ENCODE measurements around the gene GNB4. TPM values are rescaled to one million over a fixed set of nuclear protein-coding genes. Genes with fewer than 3 reads are reported as not detected.
A peak's percentile ranks its signal among the peaks of the same experiment; 100 is the strongest.

The GNB4 gene
- total and polyA plus RNA-seq, 9 of the 15 experiments (the other 6 are each of a cell fraction or from before 2014, with no cell fraction given) = 6.8 to 36.7 (median 21.4) TPM

- TF ChIP-seq, protein P1, sequence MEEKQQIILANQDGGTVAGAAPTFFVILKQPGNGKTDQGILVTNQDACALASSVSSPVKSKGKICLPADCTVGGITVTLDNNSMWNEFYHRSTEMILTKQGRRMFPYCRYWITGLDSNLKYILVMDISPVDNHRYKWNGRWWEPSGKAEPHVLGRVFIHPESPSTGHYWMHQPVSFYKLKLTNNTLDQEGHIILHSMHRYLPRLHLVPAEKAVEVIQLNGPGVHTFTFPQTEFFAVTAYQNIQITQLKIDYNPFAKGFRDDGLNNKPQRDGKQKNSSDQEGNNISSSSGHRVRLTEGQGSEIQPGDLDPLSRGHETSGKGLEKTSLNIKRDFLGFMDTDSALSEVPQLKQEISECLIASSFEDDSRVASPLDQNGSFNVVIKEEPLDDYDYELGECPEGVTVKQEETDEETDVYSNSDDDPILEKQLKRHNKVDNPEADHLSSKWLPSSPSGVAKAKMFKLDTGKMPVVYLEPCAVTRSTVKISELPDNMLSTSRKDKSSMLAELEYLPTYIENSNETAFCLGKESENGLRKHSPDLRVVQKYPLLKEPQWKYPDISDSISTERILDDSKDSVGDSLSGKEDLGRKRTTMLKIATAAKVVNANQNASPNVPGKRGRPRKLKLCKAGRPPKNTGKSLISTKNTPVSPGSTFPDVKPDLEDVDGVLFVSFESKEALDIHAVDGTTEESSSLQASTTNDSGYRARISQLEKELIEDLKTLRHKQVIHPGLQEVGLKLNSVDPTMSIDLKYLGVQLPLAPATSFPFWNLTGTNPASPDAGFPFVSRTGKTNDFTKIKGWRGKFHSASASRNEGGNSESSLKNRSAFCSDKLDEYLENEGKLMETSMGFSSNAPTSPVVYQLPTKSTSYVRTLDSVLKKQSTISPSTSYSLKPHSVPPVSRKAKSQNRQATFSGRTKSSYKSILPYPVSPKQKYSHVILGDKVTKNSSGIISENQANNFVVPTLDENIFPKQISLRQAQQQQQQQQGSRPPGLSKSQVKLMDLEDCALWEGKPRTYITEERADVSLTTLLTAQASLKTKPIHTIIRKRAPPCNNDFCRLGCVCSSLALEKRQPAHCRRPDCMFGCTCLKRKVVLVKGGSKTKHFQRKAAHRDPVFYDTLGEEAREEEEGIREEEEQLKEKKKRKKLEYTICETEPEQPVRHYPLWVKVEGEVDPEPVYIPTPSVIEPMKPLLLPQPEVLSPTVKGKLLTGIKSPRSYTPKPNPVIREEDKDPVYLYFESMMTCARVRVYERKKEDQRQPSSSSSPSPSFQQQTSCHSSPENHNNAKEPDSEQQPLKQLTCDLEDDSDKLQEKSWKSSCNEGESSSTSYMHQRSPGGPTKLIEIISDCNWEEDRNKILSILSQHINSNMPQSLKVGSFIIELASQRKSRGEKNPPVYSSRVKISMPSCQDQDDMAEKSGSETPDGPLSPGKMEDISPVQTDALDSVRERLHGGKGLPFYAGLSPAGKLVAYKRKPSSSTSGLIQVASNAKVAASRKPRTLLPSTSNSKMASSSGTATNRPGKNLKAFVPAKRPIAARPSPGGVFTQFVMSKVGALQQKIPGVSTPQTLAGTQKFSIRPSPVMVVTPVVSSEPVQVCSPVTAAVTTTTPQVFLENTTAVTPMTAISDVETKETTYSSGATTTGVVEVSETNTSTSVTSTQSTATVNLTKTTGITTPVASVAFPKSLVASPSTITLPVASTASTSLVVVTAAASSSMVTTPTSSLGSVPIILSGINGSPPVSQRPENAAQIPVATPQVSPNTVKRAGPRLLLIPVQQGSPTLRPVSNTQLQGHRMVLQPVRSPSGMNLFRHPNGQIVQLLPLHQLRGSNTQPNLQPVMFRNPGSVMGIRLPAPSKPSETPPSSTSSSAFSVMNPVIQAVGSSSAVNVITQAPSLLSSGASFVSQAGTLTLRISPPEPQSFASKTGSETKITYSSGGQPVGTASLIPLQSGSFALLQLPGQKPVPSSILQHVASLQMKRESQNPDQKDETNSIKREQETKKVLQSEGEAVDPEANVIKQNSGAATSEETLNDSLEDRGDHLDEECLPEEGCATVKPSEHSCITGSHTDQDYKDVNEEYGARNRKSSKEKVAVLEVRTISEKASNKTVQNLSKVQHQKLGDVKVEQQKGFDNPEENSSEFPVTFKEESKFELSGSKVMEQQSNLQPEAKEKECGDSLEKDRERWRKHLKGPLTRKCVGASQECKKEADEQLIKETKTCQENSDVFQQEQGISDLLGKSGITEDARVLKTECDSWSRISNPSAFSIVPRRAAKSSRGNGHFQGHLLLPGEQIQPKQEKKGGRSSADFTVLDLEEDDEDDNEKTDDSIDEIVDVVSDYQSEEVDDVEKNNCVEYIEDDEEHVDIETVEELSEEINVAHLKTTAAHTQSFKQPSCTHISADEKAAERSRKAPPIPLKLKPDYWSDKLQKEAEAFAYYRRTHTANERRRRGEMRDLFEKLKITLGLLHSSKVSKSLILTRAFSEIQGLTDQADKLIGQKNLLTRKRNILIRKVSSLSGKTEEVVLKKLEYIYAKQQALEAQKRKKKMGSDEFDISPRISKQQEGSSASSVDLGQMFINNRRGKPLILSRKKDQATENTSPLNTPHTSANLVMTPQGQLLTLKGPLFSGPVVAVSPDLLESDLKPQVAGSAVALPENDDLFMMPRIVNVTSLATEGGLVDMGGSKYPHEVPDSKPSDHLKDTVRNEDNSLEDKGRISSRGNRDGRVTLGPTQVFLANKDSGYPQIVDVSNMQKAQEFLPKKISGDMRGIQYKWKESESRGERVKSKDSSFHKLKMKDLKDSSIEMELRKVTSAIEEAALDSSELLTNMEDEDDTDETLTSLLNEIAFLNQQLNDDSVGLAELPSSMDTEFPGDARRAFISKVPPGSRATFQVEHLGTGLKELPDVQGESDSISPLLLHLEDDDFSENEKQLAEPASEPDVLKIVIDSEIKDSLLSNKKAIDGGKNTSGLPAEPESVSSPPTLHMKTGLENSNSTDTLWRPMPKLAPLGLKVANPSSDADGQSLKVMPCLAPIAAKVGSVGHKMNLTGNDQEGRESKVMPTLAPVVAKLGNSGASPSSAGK (IDR thresholded peaks at IDR 0.05) = no peak
- TF ChIP-seq SMARCE1 (IDR thresholded peaks at IDR 0.05) (peak; percentile 98), ZNF274 (IDR thresholded peaks at IDR 0.05; ENCODE audit: borderline replicate concordance, low read depth, low read length) (no peak), RBFOX2 (IDR thresholded peaks at IDR 0.05; ENCODE audit: low read depth, low read length) (peak; percentile 38; the same call in 1 of the 2 replicates), CBX5 (IDR thresholded peaks at IDR 0.05; ENCODE audit: borderline replicate concordance, low read depth) (no peak), EP400 (IDR thresholded peaks at IDR 0.05) (peak; percentile 58; the same call in 1 of the 2 replicates), TCF15 (CRISPR knock-in tag; IDR thresholded peaks at IDR 0.05) (peak; percentile 74; the same call in 1 of the 2 replicates), CREB1 (IDR thresholded peaks at IDR 0.05) (peak; percentile 79; the same call in 1 of the 2 replicates), CREB1 (CRISPR knock-in tag; IDR thresholded peaks at IDR 0.05) (no peak), CBFA2T2 (conservative IDR thresholded peaks at IDR 0.05) (peak; percentile 97), ZFX (CRISPR knock-in tag; IDR thresholded peaks at IDR 0.05) (peak; percentile 34; the same call in 1 of the 2 replicates), NFYB (IDR thresholded peaks at IDR 0.05; ENCODE audit: extremely low read depth, insufficient read length) (no peak), MEF2A (IDR thresholded peaks at IDR 0.05; ENCODE audit: control insufficient read depth, low read depth, low read length) (0 out of 2 replicates have a peak, but pooled peaks have one; percentile 38)
- TF ChIP-seq, protein P2, sequence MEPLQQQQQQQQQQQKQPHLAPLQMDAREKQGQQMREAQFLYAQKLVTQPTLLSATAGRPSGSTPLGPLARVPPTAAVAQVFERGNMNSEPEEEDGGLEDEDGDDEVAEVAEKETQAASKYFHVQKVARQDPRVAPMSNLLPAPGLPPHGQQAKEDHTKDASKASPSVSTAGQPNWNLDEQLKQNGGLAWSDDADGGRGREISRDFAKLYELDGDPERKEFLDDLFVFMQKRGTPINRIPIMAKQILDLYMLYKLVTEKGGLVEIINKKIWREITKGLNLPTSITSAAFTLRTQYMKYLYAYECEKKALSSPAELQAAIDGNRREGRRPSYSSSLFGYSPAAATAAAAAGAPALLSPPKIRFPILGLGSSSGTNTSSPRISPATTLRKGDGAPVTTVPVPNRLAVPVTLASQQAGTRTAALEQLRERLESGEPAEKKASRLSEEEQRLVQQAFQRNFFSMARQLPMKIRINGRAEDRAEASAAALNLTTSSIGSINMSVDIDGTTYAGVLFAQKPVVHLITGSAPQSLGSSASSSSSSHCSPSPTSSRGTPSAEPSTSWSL (CRISPR knock-in tag; IDR thresholded peaks at IDR 0.05; ENCODE audit: borderline replicate concordance) = no peak
Observed at GRCh38 chr3:179375091-179375999, 75.9 kb downstream of the GNB4 start (continued).

Data from K562 (cell line).